ENCODE measurements around the gene P4HA3. TPM values are rescaled to one million over a fixed set of nuclear protein-coding genes. Genes with fewer than 3 reads are reported as not detected.

Gene P4HA3
- total RNA-seq, 1 donor from 2014 or later: 0.45 TPM

- no peak for DNase-seq (ENCODE audit: low spot score)
- no peak for ATAC-seq
- intact Hi-C loops (cut with DNase I): no loop called here
These were observed 85.9 kb downstream of the P4HA3 start for GRCh38 chr11:74225565-74225964.

GRCh38 chr11:74221816-74222215, 89.6 kb downstream of the P4HA3 start:
- intact Hi-C loops (cut with DNase I): no loop called here
- DNase-seq (ENCODE audit: low spot score) (no peak), ATAC-seq (no peak)

- intact Hi-C loops (cut with DNase I): no loop called here
- DNase-seq (ENCODE audit: low spot score): no peak
- ATAC-seq: no peak
These were observed 91.1 kb downstream of the P4HA3 start for GRCh38 chr11:74220376-74220775.

Other genes starting within 250 kb of the P4HA3 start
- gene C2CD3, start 140.6 kb downstream of the P4HA3 start, total RNA-seq: 26.2 TPM
- gene PPME1, start 140.4 kb downstream of the P4HA3 start, total RNA-seq: 41.3 TPM
- gene PGM2L1, start 86.8 kb upstream of the P4HA3 start, total RNA-seq: 4.6 TPM
- gene KCNE3, start 155.9 kb upstream of the P4HA3 start, total RNA-seq: 9.0 TPM
- 1.6 TPM for gene LIPT2, start 182.1 kb upstream of the P4HA3 start, total RNA-seq